Measurements from ENCODE around the gene FAM47E. TPM values are rescaled to one million over a fixed set of nuclear protein-coding genes. Genes with fewer than 3 reads are reported as not detected.
"Not testable (repeated sequence)": the region's sequence is repeated elsewhere in the genome, so short reads cannot be mapped to it uniquely, and the experiment has no call there.

FAM47E gene
- total and polyA plus RNA-seq, 2 donors (not counting 1 experiment from before 2014, with no cell fraction given), result 0.15 to 1.3 TPM

GRCh38 chr4:76280488-76281441, 29.2 kb downstream of the FAM47E start:
- no peak overlapping the region for H2AFZ ChIP-seq (ENCODE audit: insufficient read depth, low read depth, low read length, poor library complexity, severe bottlenecking)
- CTCF ChIA-PET, result no interaction called here
- H3K27me3 Mint-ChIP-seq, result peaks cover 3% of the 10 kb centered on the region

GRCh38 chr4:76281594-76281993, 30.1 kb downstream of the FAM47E start:
- H2AFZ ChIP-seq (ENCODE audit: insufficient read depth, low read depth, low read length, poor library complexity, severe bottlenecking); intact Hi-C loops (cut with micrococcal nuclease); H3K9me3 Mint-ChIP-seq (ENCODE audit: insufficient read depth); H3K4me3 Mint-ChIP-seq; H3K4me1 ChIP-seq (ENCODE audit: control insufficient read depth in 2 of 2, insufficient read depth in 2 of 2, low read length in 2 of 2); H3K79me2 ChIP-seq (ENCODE audit: control insufficient read depth, insufficient read depth, low read length); H3K4me3 ChIP-seq (ENCODE audit: control extremely low read depth in 1 of 5, extremely low read depth in 1 of 5, insufficient read depth in 1 of 5, low read depth in 2 of 5, low read length in 4 of 5); H3K27ac Mint-ChIP-seq; POLR2A ChIA-PET; H3K27me3 ChIP-seq (replicated peaks in 1 of 4; ENCODE audit: control extremely low read depth in 1 of 4, control insufficient read depth in 3 of 4, insufficient read depth in 4 of 4, low read length in 3 of 4); H3K4me2 ChIP-seq (replicated peaks; ENCODE audit: low read depth, low read length, poor library complexity, severe bottlenecking); DNase-seq; H3K4me1 Mint-ChIP-seq; H3K36me3 ChIP-seq (replicated peaks in 1 of 2; ENCODE audit: control extremely low read depth in 1 of 2, control insufficient read depth in 1 of 2, extremely low read depth in 1 of 2, insufficient read depth in 2 of 2, low read length in 1 of 2); ATAC-seq (ENCODE audit: low read depth); H3K9ac ChIP-seq (ENCODE audit: low read length); H3K27ac ChIP-seq (ENCODE audit: low read length in 2 of 2); H4K20me1 ChIP-seq (ENCODE audit: control insufficient read depth, insufficient read depth, low read length, poor library complexity, severe bottlenecking); CTCF ChIA-PET; H3K9me3 ChIP-seq (ENCODE audit: control extremely low read depth in 1 of 3, control insufficient read depth in 2 of 3, insufficient read depth in 1 of 3, low read length in 2 of 3); H3K27me3 Mint-ChIP-seq: not testable (repeated sequence)
- WGBS (ENCODE audit: insufficient coverage), result 77% methylated on average over 3 of the region's 6 CpGs

More at GRCh38 chr4:76280488-76281441, 29.2 kb downstream of the FAM47E start:
- no peak overlapping the region for H3K27ac Mint-ChIP-seq
- Histone ChIP-seq H3K79me2 (ENCODE audit: control insufficient read depth, insufficient read depth, low read length) (no peaks in the 10 kb centered on the region), H3K27ac (ENCODE audit: low read length in 2 of 2) (no peak overlapping the region), H3K9ac (ENCODE audit: low read length) (no peak overlapping the region), H3K36me3 (replicated peaks in 1 of 2; ENCODE audit: control extremely low read depth in 1 of 2, control insufficient read depth in 1 of 2, extremely low read depth in 1 of 2, insufficient read depth in 2 of 2, low read length in 1 of 2) (no peaks in the 10 kb centered on the region), H4K20me1 (ENCODE audit: control insufficient read depth, insufficient read depth, low read length, poor library complexity, severe bottlenecking) (no peaks in the 10 kb centered on the region), H3K4me3 (ENCODE audit: control extremely low read depth in 1 of 5, extremely low read depth in 1 of 5, insufficient read depth in 1 of 5, low read depth in 2 of 5, low read length in 4 of 5) (no peak overlapping the region), H3K4me2 (replicated peaks; ENCODE audit: low read depth, low read length, poor library complexity, severe bottlenecking) (no peak overlapping the region), H3K4me1 (ENCODE audit: control insufficient read depth in 2 of 2, insufficient read depth in 2 of 2, low read length in 2 of 2) (no peaks in the 10 kb centered on the region), H3K27me3 (replicated peaks in 1 of 4; ENCODE audit: control extremely low read depth in 1 of 4, control insufficient read depth in 3 of 4, insufficient read depth in 4 of 4, low read length in 3 of 4) (peaks cover 0 to 6% (median 1%) of the 10 kb centered on the region in 4 experiments), H3K9me3 (ENCODE audit: control extremely low read depth in 1 of 3, control insufficient read depth in 2 of 3, insufficient read depth in 1 of 3, low read length in 2 of 3) (no peaks in the 10 kb centered on the region)
- no peaks in the 10 kb centered on the region for H3K9me3 Mint-ChIP-seq (ENCODE audit: insufficient read depth)
- intact Hi-C loops (cut with micrococcal nuclease), result no loop called here
- H3K4me3 Mint-ChIP-seq, result no peak overlapping the region
- no peak for TF ChIP-seq CTCF (IDR thresholded peaks at IDR 0.05)
- TF ChIP-seq EZH2 (IDR thresholded peaks at IDR 0.05; ENCODE audit: borderline replicate concordance, insufficient read depth, low read depth, low read length, poor library complexity, severe bottlenecking), result no peak
- H3K4me1 Mint-ChIP-seq, result no peaks in the 10 kb centered on the region
- ATAC-seq (ENCODE audit: low read depth) (no peak), DNase-seq (no peak)
- WGBS (ENCODE audit: insufficient coverage), result 84% methylated on average over 4 of the region's 6 CpGs
- POLR2A ChIA-PET, result no interaction called here
